ENCODE measurements around the gene IL1RAPL1.

IL1RAPL1 gene

DNA sequence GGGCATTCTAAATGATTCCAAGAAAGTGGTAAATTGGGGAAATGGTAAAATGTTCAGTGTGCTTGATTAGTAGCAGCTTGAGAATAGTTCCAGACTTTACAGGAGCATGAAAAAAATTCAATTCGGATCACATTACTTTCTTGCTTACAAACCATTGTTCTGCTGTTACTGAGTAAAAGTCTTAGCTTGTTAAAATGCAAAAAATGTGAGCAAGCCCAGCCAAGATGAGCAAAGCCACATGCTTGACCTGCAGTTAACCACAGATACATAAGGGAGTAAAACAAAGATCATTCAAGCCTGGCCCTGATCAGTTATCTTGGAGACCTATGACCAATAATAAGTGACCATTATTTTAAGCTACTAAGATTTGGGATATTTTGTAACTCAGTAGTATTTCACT is 1065.2 kb downstream of the IL1RAPL1 start:
- TF ChIP-seq, protein P1, sequence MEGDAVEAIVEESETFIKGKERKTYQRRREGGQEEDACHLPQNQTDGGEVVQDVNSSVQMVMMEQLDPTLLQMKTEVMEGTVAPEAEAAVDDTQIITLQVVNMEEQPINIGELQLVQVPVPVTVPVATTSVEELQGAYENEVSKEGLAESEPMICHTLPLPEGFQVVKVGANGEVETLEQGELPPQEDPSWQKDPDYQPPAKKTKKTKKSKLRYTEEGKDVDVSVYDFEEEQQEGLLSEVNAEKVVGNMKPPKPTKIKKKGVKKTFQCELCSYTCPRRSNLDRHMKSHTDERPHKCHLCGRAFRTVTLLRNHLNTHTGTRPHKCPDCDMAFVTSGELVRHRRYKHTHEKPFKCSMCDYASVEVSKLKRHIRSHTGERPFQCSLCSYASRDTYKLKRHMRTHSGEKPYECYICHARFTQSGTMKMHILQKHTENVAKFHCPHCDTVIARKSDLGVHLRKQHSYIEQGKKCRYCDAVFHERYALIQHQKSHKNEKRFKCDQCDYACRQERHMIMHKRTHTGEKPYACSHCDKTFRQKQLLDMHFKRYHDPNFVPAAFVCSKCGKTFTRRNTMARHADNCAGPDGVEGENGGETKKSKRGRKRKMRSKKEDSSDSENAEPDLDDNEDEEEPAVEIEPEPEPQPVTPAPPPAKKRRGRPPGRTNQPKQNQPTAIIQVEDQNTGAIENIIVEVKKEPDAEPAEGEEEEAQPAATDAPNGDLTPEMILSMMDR (IDR thresholded peaks at IDR 0.05): no peak
- TF ChIP-seq ZFX (IDR thresholded peaks at IDR 0.05; ENCODE audit: borderline replicate concordance): no peak
- no peak overlapping the region for H3K27ac ChIP-seq

DNA sequence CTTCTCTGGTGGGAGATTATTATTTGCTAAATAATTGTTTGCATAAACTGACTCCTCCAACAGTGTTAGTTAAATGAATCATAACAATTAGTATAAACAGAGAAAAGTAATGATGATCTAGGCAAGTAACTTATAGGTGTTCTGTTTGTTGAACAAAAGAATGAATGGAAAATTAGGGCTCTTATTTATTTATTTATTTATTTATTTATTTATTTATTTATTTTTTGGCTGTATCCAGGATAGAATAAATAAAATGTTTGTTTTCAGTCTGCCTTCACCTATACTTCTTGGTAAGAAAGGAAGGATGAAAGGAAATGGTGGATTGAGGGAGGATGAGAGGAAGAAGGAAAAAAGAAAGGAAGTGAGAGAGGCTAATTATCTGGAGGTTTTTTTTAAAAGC is 1066.5 kb downstream of the IL1RAPL1 start:
- no peak for TF ChIP-seq ZFX (IDR thresholded peaks at IDR 0.05; ENCODE audit: borderline replicate concordance)
- TF ChIP-seq, protein P1 (IDR thresholded peaks at IDR 0.05): no peak

DNA sequence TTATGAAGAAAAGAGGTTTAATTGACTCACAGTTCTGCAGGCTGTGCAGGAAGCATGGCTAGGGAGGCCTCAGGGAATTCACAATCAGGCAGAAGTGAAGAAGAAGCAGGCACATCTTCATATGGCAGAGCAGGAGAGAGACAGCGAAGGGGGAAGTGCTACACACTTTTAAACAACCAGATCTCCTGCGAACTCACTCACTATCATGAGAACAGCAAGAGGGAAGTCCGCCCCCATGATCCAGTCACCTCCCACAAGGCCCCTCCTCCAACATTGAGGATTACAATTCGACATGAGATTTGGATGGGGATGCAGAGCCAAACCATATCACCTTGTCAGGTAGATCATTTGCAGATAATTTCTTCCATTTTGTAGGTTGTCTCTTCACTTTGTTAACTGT is 1072.7 kb downstream of the IL1RAPL1 start:
- TF ChIP-seq ZFX (IDR thresholded peaks at IDR 0.05; ENCODE audit: borderline replicate concordance): no peak
- TF ChIP-seq, protein P1 (IDR thresholded peaks at IDR 0.05): no peak
- no peak overlapping the region for H3K27ac ChIP-seq

More for the DNA sequence above, 1066.5 kb downstream of the IL1RAPL1 start:
- H3K27ac ChIP-seq: no peak overlapping the region

DNA sequence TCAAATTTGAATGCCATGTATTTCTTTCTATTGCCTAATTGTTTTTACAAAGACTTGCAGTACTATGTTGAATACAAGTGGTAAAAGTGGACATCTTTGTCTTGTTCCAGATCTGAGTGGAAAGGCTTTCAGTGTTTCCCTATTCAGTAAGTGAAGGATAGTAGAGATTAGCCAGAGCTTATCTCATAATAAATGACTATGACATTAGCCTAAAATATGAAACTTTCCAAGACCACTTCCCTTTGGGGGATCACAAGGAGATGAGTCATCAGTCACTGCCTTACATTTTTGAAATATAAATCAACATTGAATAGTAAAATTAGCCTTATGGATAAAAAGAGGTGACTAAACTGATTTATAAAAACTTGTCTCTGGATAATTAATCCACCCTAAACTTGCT is 1074.0 kb downstream of the IL1RAPL1 start:
- TF ChIP-seq ZFX (IDR thresholded peaks at IDR 0.05; ENCODE audit: borderline replicate concordance): no peak
- TF ChIP-seq, protein P1 (IDR thresholded peaks at IDR 0.05): no peak

DNA sequence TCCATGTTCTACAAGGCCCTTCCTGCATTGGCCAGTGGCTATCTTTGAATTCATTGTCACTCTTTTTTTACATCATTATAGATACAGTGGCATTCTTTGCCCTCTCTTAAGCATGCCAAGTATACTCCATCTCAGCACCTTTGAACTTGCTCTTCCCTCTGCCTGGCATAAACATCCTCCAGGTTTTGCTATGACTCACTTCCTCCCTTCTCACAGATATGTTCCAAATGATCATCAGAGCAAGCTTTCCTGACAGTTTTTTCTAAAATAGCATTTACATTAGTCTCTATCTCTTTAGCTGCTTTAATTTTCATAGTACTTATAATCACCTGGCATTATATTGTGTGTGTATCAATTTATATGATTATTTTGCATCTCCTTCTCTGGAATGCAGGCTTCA is 1074.9 kb downstream of the IL1RAPL1 start:
- H3K27ac ChIP-seq: no peak overlapping the region
- no peak for TF ChIP-seq ZFX (IDR thresholded peaks at IDR 0.05; ENCODE audit: borderline replicate concordance)
- TF ChIP-seq, protein P1 (IDR thresholded peaks at IDR 0.05): no peak

More for the DNA sequence above, 1074.0 kb downstream of the IL1RAPL1 start:
- no peak overlapping the region for H3K27ac ChIP-seq

DNA sequence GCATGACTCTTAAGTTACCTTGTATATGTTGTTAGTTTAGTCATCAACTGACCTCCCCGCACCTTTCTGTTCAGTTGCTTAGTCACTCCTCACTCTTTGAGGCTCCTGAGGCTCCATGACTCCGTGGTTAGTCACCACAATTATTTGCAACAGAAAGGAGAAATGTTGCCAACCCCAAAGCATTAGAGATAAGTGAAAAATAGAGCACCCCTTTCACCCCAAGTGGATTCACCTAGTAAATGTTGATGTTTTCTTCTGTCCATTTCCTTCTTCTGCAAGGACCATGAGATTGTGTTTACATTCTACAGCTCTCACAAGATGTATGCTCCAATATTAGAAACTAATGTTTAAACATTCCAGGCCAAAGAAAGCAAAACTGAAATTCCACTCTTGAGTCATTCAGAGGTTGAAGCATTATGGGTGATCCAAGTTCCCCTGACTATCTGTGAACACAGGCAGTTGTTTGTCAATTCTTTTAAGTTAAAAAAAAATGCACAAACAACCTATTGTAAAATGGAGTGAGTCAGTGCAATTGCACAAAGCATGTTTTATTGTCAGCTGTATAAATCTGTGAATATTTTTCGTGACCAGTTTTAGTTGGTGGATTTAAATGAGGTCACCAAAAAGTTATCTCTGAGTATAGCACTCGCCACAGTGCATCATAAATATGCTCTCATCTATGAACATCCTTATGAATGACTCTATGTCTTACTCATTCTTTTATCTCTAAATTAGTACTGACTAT is 1075.7 kb downstream of the IL1RAPL1 start:
- no peak overlapping the region for H3K27ac ChIP-seq
- TF ChIP-seq, protein P1 (IDR thresholded peaks at IDR 0.05): no peak
- no peak for TF ChIP-seq ZFX (IDR thresholded peaks at IDR 0.05; ENCODE audit: borderline replicate concordance)

DNA sequence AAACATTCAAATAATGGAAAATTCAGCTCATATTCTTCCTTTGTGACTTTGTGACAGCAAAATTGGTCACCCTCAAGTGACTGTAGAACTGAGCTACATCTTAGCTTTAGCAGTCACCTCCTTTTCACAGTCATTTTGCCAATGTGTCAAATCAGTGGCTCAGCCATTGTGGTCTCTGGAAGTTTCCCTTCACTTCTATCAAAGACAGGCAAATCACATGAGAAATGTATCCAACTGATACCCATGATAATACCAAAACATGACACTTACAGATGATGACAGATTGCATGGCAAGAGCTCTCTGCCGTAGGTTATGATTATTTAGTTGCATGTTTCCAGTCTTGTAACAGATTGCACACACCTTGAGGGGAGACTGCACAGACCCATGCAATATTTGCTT is 1078.3 kb downstream of the IL1RAPL1 start:
- H3K27ac ChIP-seq: no peak overlapping the region
- no peak for TF ChIP-seq ZFX (IDR thresholded peaks at IDR 0.05; ENCODE audit: borderline replicate concordance)
- TF ChIP-seq, protein P1 (IDR thresholded peaks at IDR 0.05): no peak
